Measurements from ENCODE around the gene SYTL4.

The SYTL4 gene

GRCh38 chrX:100681599-100681998 is 50.3 kb downstream of the SYTL4 start:
- TF ChIP-seq RBAK (tag by site-specific recombination; IDR thresholded peaks at IDR 0.05) (no peak), ZNF776 (tag by site-specific recombination; IDR thresholded peaks at IDR 0.05; ENCODE audit: borderline replicate concordance) (no peak), MZF1 (tag by site-specific recombination; IDR thresholded peaks at IDR 0.05; ENCODE audit: borderline replicate concordance) (no peak), ZNF175 (tag by site-specific recombination; IDR thresholded peaks at IDR 0.05) (no peak)
- TF ChIP-seq, protein P1, sequence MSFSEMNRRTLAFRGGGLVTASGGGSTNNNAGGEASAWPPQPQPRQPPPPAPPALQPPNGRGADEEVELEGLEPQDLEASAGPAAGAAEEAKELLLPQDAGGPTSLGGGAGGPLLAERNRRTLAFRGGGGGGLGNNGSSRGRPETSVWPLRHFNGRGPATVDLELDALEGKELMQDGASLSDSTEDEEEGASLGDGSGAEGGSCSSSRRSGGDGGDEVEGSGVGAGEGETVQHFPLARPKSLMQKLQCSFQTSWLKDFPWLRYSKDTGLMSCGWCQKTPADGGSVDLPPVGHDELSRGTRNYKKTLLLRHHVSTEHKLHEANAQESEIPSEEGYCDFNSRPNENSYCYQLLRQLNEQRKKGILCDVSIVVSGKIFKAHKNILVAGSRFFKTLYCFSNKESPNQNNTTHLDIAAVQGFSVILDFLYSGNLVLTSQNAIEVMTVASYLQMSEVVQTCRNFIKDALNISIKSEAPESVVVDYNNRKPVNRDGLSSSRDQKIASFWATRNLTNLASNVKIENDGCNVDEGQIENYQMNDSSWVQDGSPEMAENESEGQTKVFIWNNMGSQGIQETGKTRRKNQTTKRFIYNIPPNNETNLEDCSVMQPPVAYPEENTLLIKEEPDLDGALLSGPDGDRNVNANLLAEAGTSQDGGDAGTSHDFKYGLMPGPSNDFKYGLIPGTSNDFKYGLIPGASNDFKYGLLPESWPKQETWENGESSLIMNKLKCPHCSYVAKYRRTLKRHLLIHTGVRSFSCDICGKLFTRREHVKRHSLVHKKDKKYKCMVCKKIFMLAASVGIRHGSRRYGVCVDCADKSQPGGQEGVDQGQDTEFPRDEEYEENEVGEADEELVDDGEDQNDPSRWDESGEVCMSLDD (tag by site-specific recombination; IDR thresholded peaks at IDR 0.05): no peak
- CTCF ChIA-PET: interaction anchor here (4.8 to 21.6 kb wide), 2 partner anchors 10 to 85 kb away, joined by 21 to 540 read pairs; no protein-coding TSS in a partner anchor

DNA sequence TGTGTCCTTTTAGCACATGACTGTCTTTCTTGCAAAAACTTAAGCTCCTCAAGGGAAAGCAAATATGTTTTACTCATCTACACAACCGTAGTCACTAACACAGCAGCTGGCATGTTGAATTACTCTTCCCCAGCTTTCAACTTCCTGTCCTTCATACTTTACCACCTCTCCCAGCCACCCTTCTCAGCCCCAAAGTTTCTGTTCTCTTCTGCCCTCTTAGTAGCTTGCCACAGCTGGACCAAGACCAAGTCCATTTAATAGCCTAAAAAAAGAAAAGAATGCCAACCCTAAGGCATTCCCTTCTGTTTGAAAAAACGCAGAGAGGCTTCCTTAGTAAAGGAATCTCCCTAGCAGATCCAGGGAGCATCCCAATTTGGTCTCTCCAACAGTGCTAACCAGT is 51.2 kb downstream of the SYTL4 start:
- Histone ChIP-seq H3K4me3 (ENCODE audit: low read depth, low read length) (no peak overlapping the region), H3K36me3 (ENCODE audit: control insufficient read depth in 2 of 2, insufficient read depth in 1 of 2, low read length in 2 of 2) (peaks cover 0 to 7% of the 10 kb centered on the region in 2 experiments; a peak in 1 of 3 replicates), H3K9me3 (ENCODE audit: control insufficient read depth, insufficient read depth, low read depth, low read length) (no peaks in the 10 kb centered on the region), H3K4me1 (ENCODE audit: control insufficient read depth, insufficient read depth, low read length) (no peaks in the 10 kb centered on the region), H3K27ac (ENCODE audit: extremely low read depth, low read depth, low read length) (no peak overlapping the region)
- CTCF ChIA-PET: interaction anchor here (0.6 to 21.6 kb wide), 3 partner anchors 9 to 1419 kb away, joined by 3 to 540 read pairs (median 21); no protein-coding TSS in a partner anchor
- POLR2A ChIA-PET: interaction anchor here (0.5 kb wide), 1 partner anchor 9 kb away, joined by 3 read pairs; no protein-coding TSS in a partner anchor
- no peak for TF ChIP-seq GLIS2 (tag by site-specific recombination; IDR thresholded peaks at IDR 0.05)
- TF ChIP-seq, protein P2, sequence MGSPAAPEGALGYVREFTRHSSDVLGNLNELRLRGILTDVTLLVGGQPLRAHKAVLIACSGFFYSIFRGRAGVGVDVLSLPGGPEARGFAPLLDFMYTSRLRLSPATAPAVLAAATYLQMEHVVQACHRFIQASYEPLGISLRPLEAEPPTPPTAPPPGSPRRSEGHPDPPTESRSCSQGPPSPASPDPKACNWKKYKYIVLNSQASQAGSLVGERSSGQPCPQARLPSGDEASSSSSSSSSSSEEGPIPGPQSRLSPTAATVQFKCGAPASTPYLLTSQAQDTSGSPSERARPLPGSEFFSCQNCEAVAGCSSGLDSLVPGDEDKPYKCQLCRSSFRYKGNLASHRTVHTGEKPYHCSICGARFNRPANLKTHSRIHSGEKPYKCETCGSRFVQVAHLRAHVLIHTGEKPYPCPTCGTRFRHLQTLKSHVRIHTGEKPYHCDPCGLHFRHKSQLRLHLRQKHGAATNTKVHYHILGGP (tag by site-specific recombination; IDR thresholded peaks at IDR 0.05): no peak
- no peak for TF ChIP-seq PRDM4 (tag by site-specific recombination; IDR thresholded peaks at IDR 0.05)

More at GRCh38 chrX:100681599-100681998, 50.3 kb downstream of the SYTL4 start:
- H3K4me3 ChIP-seq (ENCODE audit: low read depth, low read length): no peak overlapping the region
- H3K9me3 ChIP-seq (ENCODE audit: control insufficient read depth, insufficient read depth, low read depth, low read length): no peaks in the 10 kb centered on the region
- no peak overlapping the region for H3K27ac ChIP-seq (ENCODE audit: extremely low read depth, low read depth, low read length)
- POLR2A ChIA-PET: no interaction called here
- no peaks in the 10 kb centered on the region for H3K4me1 ChIP-seq (ENCODE audit: control insufficient read depth, insufficient read depth, low read length)
- peaks cover 0 to 12% of the 10 kb centered on the region in 2 experiments; a peak in 1 of 3 replicates for H3K36me3 ChIP-seq (ENCODE audit: control insufficient read depth in 2 of 2, insufficient read depth in 1 of 2, low read length in 2 of 2)

GRCh38 chrX:100677611-100678181 is 54.2 kb downstream of the SYTL4 start:
- Histone ChIP-seq H3K36me3 (ENCODE audit: control insufficient read depth in 2 of 2, insufficient read depth in 1 of 2, low read length in 2 of 2) (peaks cover 0 to 18% of the 10 kb centered on the region in 2 experiments; a peak in 1 of 3 replicates), H3K4me3 (ENCODE audit: low read depth, low read length) (no peak overlapping the region), H3K9me3 (ENCODE audit: control insufficient read depth, insufficient read depth, low read depth, low read length) (no peaks in the 10 kb centered on the region), H3K4me1 (ENCODE audit: control insufficient read depth, insufficient read depth, low read length) (no peaks in the 10 kb centered on the region), H3K27ac (ENCODE audit: extremely low read depth, low read depth, low read length) (no peak overlapping the region)
- ChIA-PET POLR2A (no interaction called here), CTCF (interaction anchor here (0.9 to 21.6 kb wide), 3 partner anchors 8 to 89 kb away, joined by 4 to 540 read pairs (median 26); no protein-coding TSS in a partner anchor)
- TF ChIP-seq, protein P3, sequence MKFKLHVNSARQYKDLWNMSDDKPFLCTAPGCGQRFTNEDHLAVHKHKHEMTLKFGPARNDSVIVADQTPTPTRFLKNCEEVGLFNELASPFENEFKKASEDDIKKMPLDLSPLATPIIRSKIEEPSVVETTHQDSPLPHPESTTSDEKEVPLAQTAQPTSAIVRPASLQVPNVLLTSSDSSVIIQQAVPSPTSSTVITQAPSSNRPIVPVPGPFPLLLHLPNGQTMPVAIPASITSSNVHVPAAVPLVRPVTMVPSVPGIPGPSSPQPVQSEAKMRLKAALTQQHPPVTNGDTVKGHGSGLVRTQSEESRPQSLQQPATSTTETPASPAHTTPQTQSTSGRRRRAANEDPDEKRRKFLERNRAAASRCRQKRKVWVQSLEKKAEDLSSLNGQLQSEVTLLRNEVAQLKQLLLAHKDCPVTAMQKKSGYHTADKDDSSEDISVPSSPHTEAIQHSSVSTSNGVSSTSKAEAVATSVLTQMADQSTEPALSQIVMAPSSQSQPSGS (tag by site-specific recombination; IDR thresholded peaks at IDR 0.05; ENCODE audit: low read depth): peak; percentile 13; the same call in 1 of the 2 replicates
- no peak for TF ChIP-seq ZNF221 (tag by site-specific recombination; IDR thresholded peaks at IDR 0.05; ENCODE audit: borderline replicate concordance)

Measured in HEK293 (cell line).